IMR-90 (cell line): ENCODE measurements around the gene EEF1AKMT2. TPM values are rescaled to one million over a fixed set of nuclear protein-coding genes. Genes with fewer than 3 reads are reported as not detected.

ENCODE experiments used
- ATAC-seq: fragments of 200-7000 bp; cut with Tn5 transposase; 2 replicates; pipeline ENCODE4 v1.9.1; 2020; ENCODE audit warnings: low read depth, mild to moderate bottlenecking, moderate library complexity
- BruUV-seq: library from RNA; stranded (reverse); fragments of 400-500 nt; replicated peaks from 2 replicates; lab custom pipeline; 2021; lab: Mats Ljungman, UMichigan
- CTCF ChIA-PET: fragments of 300-600 bp; formaldehyde crosslinking; extraction: SDS; loops from one replicate; lab custom pipeline; 2021; ENCODE audit warnings: antibody characterized with exemption; lab: Yijun Ruan, JAX
- POLR2A ChIA-PET: fragments of 300-600 bp; sonication (Branson Sonifier 250); formaldehyde crosslinking; loops from one replicate; lab custom pipeline; 2022; ENCODE audit warnings: antibody characterized with exemption; ENCODE audit not compliant: unreplicated experiment; lab: Charles Lee
- DNase-seq: peaks from one replicate; pipeline ENCODE4 v3.0.0; 2013
- H2AFZ ChIP-seq: replicated peaks from 2 replicates; pipeline ENCODE3; 2013; ENCODE audit warnings: low read length, mild to moderate bottlenecking; ENCODE audit not compliant: poor library complexity
- H2AK5ac ChIP-seq: 2 replicates; pipeline ENCODE4 v1.6.1; 2013; ENCODE audit warnings: low read depth, low read length, inconsistent platforms
- H2AK9ac ChIP-seq: replicated peaks from 2 replicates; pipeline ENCODE3; 2013; ENCODE audit warnings: mild to moderate bottlenecking, low read depth, low read length, moderate library complexity; ENCODE audit not compliant: poor library complexity
- H2BK120ac ChIP-seq: 2 replicates; pipeline ENCODE4 v1.6.1; 2013; ENCODE audit warnings: low read depth, low read length, inconsistent platforms
- H2BK15ac ChIP-seq: 3 replicates; pipeline ENCODE4 v1.6.1; 2013; ENCODE audit warnings: low read depth, low read length, inconsistent platforms
- H2BK20ac ChIP-seq: 2 replicates; pipeline ENCODE4 v1.6.1; 2013; ENCODE audit warnings: low read depth, mild to moderate bottlenecking, inconsistent platforms, low read length, moderate library complexity
- H2BK5ac ChIP-seq: 2 replicates; pipeline ENCODE4 v1.6.1; 2013; ENCODE audit warnings: mild to moderate bottlenecking, low read depth, low read length, inconsistent platforms; ENCODE audit not compliant: poor library complexity, severe bottlenecking
- H3K14ac ChIP-seq: replicated peaks from 2 replicates; pipeline ENCODE4 v1.6.1; 2013; ENCODE audit warnings: low read depth, low read length, inconsistent platforms
- H3K18ac ChIP-seq: 2 replicates; pipeline ENCODE4 v1.6.1; 2013; ENCODE audit warnings: low read depth, low read length, control low read depth
- H3K23ac ChIP-seq: 2 replicates; pipeline ENCODE4 v1.6.1; 2013; ENCODE audit warnings: low read depth, low read length, inconsistent platforms
- H3K27ac ChIP-seq: 2 replicates; pipeline ENCODE4 v1.5.1; 2013; ENCODE audit warnings: mild to moderate bottlenecking, control low read depth, low read length; ENCODE audit not compliant: insufficient read depth
- H3K27me3 ChIP-seq: 2 replicates; pipeline ENCODE4 v1.6.1; 2013; ENCODE audit warnings: low read length; ENCODE audit not compliant: control insufficient read depth, insufficient read depth
- H3K36me3 ChIP-seq: 2 replicates; pipeline ENCODE4 v1.6.1; 2013; ENCODE audit warnings: low read length, mixed read lengths; ENCODE audit not compliant: control insufficient read depth, insufficient read depth
- H3K4ac ChIP-seq: 2 replicates; pipeline ENCODE4 v1.6.1; 2013; ENCODE audit warnings: low read depth, low read length, inconsistent platforms
- H3K4me1 ChIP-seq: 2 replicates; pipeline ENCODE4 v1.6.1; 2013; ENCODE audit warnings: low read length, mixed read lengths; ENCODE audit not compliant: control insufficient read depth, insufficient read depth
- H3K4me2 ChIP-seq: 2 replicates; pipeline ENCODE4 v1.6.1; 2013; ENCODE audit warnings: low read depth, mild to moderate bottlenecking, control low read depth, low read length, moderate library complexity
- H3K4me3 ChIP-seq: 2 replicates; pipeline ENCODE4 v1.5.1; 2013; ENCODE audit warnings: low read depth, mild to moderate bottlenecking, control low read depth, low read length, moderate library complexity; ENCODE audit not compliant: insufficient read depth
- H3K56ac ChIP-seq: 2 replicates; pipeline ENCODE4 v1.6.1; 2013; ENCODE audit warnings: low read length, inconsistent platforms; ENCODE audit not compliant: insufficient read depth; ENCODE audit errors: extremely low read depth
- H3K79me1 ChIP-seq, 2 experiments: 2 replicates each; pipeline ENCODE4 v1.6.1; 2013; ENCODE audit warnings: low read length in 2 of 2, inconsistent platforms in 1 of 2, low read depth in 1 of 2
- H3K9ac ChIP-seq: 2 replicates; pipeline ENCODE4 v1.6.1; 2013; ENCODE audit warnings: low read depth, low read length, control low read depth
- H3K9me1 ChIP-seq: 2 replicates; pipeline ENCODE4 v1.6.1; 2013; ENCODE audit warnings: low read length, inconsistent platforms; ENCODE audit not compliant: insufficient read depth
- H3K9me3 ChIP-seq: 2 replicates; pipeline ENCODE4 v1.6.1; 2013; ENCODE audit warnings: low read length; ENCODE audit not compliant: control insufficient read depth, insufficient read depth
- H4K20me1 ChIP-seq: 2 replicates; pipeline ENCODE4 v1.6.1; 2013; ENCODE audit warnings: low read length, inconsistent platforms; ENCODE audit not compliant: insufficient read depth
- H4K5ac ChIP-seq: 2 replicates; pipeline ENCODE4 v1.6.1; 2013; ENCODE audit warnings: mild to moderate bottlenecking, low read depth, low read length, control low read depth
- H4K8ac ChIP-seq, 2 experiments: 2 replicates each; pipeline ENCODE4 v1.6.1; 2013; ENCODE audit warnings: low read depth in 2 of 2, low read length in 2 of 2, control low read depth in 1 of 2, inconsistent platforms in 1 of 2
- H4K91ac ChIP-seq: 2 replicates; pipeline ENCODE4 v1.6.1; 2013; ENCODE audit warnings: low read depth, low read length, inconsistent platforms; ENCODE audit not compliant: insufficient read depth
- MAZ ChIP-seq: IDR thresholded peaks from 2 replicates; pipeline ENCODE4 v1.6.1; 2012; ENCODE audit warnings: low read depth, mild to moderate bottlenecking, low read length, improper control_type of control experiment, moderate library complexity, borderline replicate concordance
- POLR2A ChIP-seq: IDR thresholded peaks from 2 replicates; pipeline ENCODE4 v1.6.1; 2012; ENCODE audit warnings: mild to moderate bottlenecking, low read depth, low read length
- WGBS, 2 experiments: methylation state at CpG; one replicate each; pipeline versions ENCODE4 v1.1.5 to v1.1.7; 2013; ENCODE audit warnings: missing lambda C conversion rate in 2 of 2; ENCODE audit not compliant: insufficient read length in 1 of 2; ENCODE audit errors: extremely low coverage in 2 of 2; 5-methylcytosine and 5-hydroxymethylcytosine counted together
- dilution Hi-C: fragments of 300-500 bp; cut with HindIII; formaldehyde crosslinking; loops from one replicate; pipeline ENCODE4 v1.14.3; 2018; ENCODE audit warnings: low sequenced_read_pairs; ENCODE audit not compliant: unreplicated experiment
- in situ Hi-C: fragments of 300-500 bp; cut with MboI; formaldehyde crosslinking; loops from 3 replicates; pipeline ENCODE4 v1.14.3; 2019; ENCODE audit warnings: low sequenced_read_pairs, inconsistent platforms, mixed read lengths
- intact Hi-C: fragments of 100-400 bp; cut with micrococcal nuclease; formaldehyde crosslinking; loops from 2 replicates; pipeline ENCODE4 v1.10.0; 2022
- polyA plus RNA-seq, 3 experiments: library from polyadenylated mRNA; depleted of rRNA; stranded (reverse); fragments of >200 nt; gene quantifications; 2 replicates each; pipeline ENCODE4 v1.2.3, GENCODE V29; 2012; ENCODE audit warnings: low replicate concordance in 1 of 3
- total RNA-seq: library from RNA; depleted of rRNA; stranded (reverse); fragments of >200 nt; gene quantifications from 2 replicates; pipeline ENCODE4 v1.2.3, GENCODE V29; 2012

The EEF1AKMT2 gene
- total and polyA plus RNA-seq, 2 of the 4 experiments (the other 2 are of a cell fraction), result 9.7 to 12.7 TPM

DNA sequence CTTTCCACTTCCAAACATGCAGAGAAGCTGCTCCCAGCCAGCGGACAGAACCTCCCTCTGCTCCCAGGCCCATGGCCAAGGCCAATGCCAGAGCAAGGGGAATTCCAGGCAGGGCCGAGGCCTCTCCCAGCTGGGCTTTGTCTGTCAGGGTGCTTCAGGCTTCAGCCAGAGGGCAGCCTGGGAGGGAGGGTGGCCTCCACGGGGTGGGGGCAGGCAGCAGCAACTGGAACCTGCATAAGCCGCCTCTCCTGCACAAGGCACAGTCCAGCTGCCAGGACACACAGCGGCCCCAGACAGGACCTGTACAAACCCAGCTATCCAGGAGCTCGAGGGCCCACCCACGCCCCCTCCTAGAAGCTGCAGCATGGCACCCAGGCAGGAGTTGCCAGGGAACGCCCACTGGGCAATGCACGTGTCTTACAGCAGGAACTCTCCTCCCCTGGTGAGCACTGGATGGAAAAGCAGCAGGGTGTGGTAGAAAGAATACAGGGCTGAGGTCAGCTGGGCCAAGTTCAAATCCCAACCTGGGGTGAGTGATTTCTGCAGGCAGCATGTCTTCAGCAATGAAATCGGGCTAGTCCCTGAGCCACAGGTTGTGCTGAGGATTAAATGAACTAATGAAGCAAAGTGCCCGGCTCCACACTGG is 55.1 kb downstream of the EEF1AKMT2 start:
- in situ Hi-C loops (no loop called here), intact Hi-C loops (no loop called here), dilution Hi-C loops (no loop called here)
- no TSS peak for BruUV-seq
- H2BK5ac ChIP-seq, result no peak overlapping the region
- H3K9me1 ChIP-seq, result peaks cover 4% of the 10 kb centered on the region; the same call in 1 of the 2 replicates
- no peak overlapping the region for H3K27ac ChIP-seq
- no peak overlapping the region for H4K91ac ChIP-seq
- no peak overlapping the region for H4K8ac ChIP-seq
- peak overlapping the region; percentile 47 for H2AFZ ChIP-seq
- H4K5ac ChIP-seq, result no peak overlapping the region
- no peak overlapping the region for H2AK9ac ChIP-seq
- DNase-seq (peak; percentile 82), ATAC-seq (peak; percentile 78)
- peaks cover 22% of the 10 kb centered on the region for H3K4me1 ChIP-seq
- no peak overlapping the region for H3K23ac ChIP-seq
- no peak overlapping the region for H3K14ac ChIP-seq
- no peak overlapping the region for H3K56ac ChIP-seq
- no peaks in the 10 kb centered on the region for H3K27me3 ChIP-seq
- no peak overlapping the region for H2BK120ac ChIP-seq
- H2BK20ac ChIP-seq, result no peak overlapping the region
- no peak overlapping the region for H3K9ac ChIP-seq
- no peak overlapping the region for H2AK5ac ChIP-seq
- peaks cover 22% of the 10 kb centered on the region for H4K20me1 ChIP-seq
- WGBS, 2 experiments, result 56% methylated on average over 6 of the region's 11 CpGs; no CpG with 5 or more reads in 1 of the 2 experiments
- no peak overlapping the region for H3K18ac ChIP-seq
- H3K4ac ChIP-seq, result no peak overlapping the region
- TF ChIP-seq POLR2A, result no peak
- TF ChIP-seq MAZ, result peak; percentile 60; the same call in 1 of the 2 replicates
- no peak overlapping the region for H3K4me3 ChIP-seq
- H3K4me2 ChIP-seq, result no peak overlapping the region; the same call in 1 of the 2 replicates
- H3K36me3 ChIP-seq, result 0 out of 2 replicates have a peak, but pooled peaks cover 1% of the 10 kb centered on the region
- CTCF ChIA-PET, result no interaction called here
- peaks cover 3 to 50% of the 10 kb centered on the region in 2 experiments for H3K79me1 ChIP-seq
- H3K9me3 ChIP-seq, result no peaks in the 10 kb centered on the region
- POLR2A ChIA-PET, result no interaction called here
- H2BK15ac ChIP-seq, result no peak overlapping the region
